Liver (tissue), 9 donors: ENCODE results near the gene ASPHD2. TPM values are rescaled to one million over a fixed set of nuclear protein-coding genes. Genes with fewer than 3 reads are reported as not detected.

Experiments
- DNase-seq: peaks from one replicate; pipeline ENCODE4 v3.0.0-alpha.2; 2017; ENCODE audit warnings: low spot score
- H3K27ac ChIP-seq, 2 donors: one replicate each; pipeline ENCODE4 v1.7.0; 2013; ENCODE audit warnings: inconsistent platforms in 2 of 2, low read length in 2 of 2, control low read depth in 1 of 2, low read depth in 1 of 2, mild to moderate bottlenecking in 1 of 2
- H3K27me3 ChIP-seq, 4 donors: one replicate each; pipeline versions ENCODE4 v1.6.1 to v1.7.0; 2013; ENCODE audit warnings: low read length in 3 of 4, inconsistent platforms in 1 of 4, mild to moderate bottlenecking in 1 of 4, moderate library complexity in 1 of 4; ENCODE audit not compliant: control insufficient read depth in 4 of 4, insufficient read depth in 4 of 4
- H3K36me3 ChIP-seq, 4 donors: one replicate each; pipeline versions ENCODE4 v1.6.1 to v1.7.0; 2013; ENCODE audit warnings: low read length in 3 of 4, mild to moderate bottlenecking in 3 of 4, low read depth in 1 of 4, moderate library complexity in 1 of 4; ENCODE audit not compliant: control insufficient read depth in 4 of 4, insufficient read depth in 3 of 4
- H3K4me1 ChIP-seq, 4 donors: one replicate each; pipeline versions ENCODE4 v1.6.1 to v1.7.0; 2013; ENCODE audit warnings: low read length in 3 of 4, mild to moderate bottlenecking in 3 of 4, moderate library complexity in 1 of 4; ENCODE audit not compliant: control insufficient read depth in 4 of 4, insufficient read depth in 4 of 4
- H3K4me3 ChIP-seq, 3 donors: one replicate each; pipeline versions ENCODE4 v1.6.1 to v1.7.0; 2013; ENCODE audit warnings: low read length in 3 of 3, control low read depth in 1 of 3, low read depth in 1 of 3, mild to moderate bottlenecking in 1 of 3
- H3K9ac ChIP-seq, 2 donors: one replicate each; pipeline ENCODE4 v1.7.0; 2013; ENCODE audit warnings: low read length in 2 of 2, mild to moderate bottlenecking in 2 of 2, moderate library complexity in 2 of 2, control low read depth in 1 of 2, low read depth in 1 of 2
- H3K9me3 ChIP-seq, 4 donors: one replicate each; pipeline versions ENCODE4 v1.6.1 to v1.7.0; 2013; ENCODE audit warnings: low read length in 3 of 4; ENCODE audit not compliant: control insufficient read depth in 4 of 4
- EGR1 ChIP-seq, 2 donors: IDR thresholded peaks; 2 replicates each; pipeline ENCODE4 v1.6.1; 2016 to 2018; ENCODE audit warnings: antibody characterized with exemption in 2 of 2, low read depth in 2 of 2
- FOXA1 ChIP-seq: IDR thresholded peaks from 2 replicates; pipeline ENCODE4 v1.6.1; 2016; ENCODE audit warnings: antibody characterized with exemption
- FOXA2 ChIP-seq: IDR thresholded peaks from 2 replicates; pipeline ENCODE4 v1.6.1; 2016; ENCODE audit warnings: antibody characterized with exemption
- GABPA ChIP-seq, 2 donors: IDR thresholded peaks in 1 of 2; conservative IDR thresholded peaks in 1 of 2; 2 replicates each; pipeline ENCODE4 v1.6.1; 2016; ENCODE audit warnings: antibody characterized with exemption in 2 of 2, mild to moderate bottlenecking in 1 of 2, moderate library complexity in 1 of 2
- HNF4A ChIP-seq, 2 donors: conservative IDR thresholded peaks; 2 replicates each; pipeline ENCODE4 v1.6.1; 2016; ENCODE audit warnings: antibody characterized with exemption in 2 of 2, mild to moderate bottlenecking in 2 of 2
- JUND ChIP-seq, 2 donors: IDR thresholded peaks; 2 replicates each; pipeline ENCODE4 v1.6.1; 2016; ENCODE audit warnings: antibody characterized with exemption in 2 of 2
- NR2F2 ChIP-seq: IDR thresholded peaks from 2 replicates; pipeline ENCODE4 v1.6.1; 2016; ENCODE audit warnings: antibody characterized with exemption
- RXRA ChIP-seq, 2 donors: IDR thresholded peaks; 2 replicates each; pipeline ENCODE4 v1.6.1; 2017 to 2018; ENCODE audit warnings: antibody characterized with exemption in 2 of 2, mild to moderate bottlenecking in 1 of 2
- SP1 ChIP-seq: IDR thresholded peaks from 2 replicates; pipeline ENCODE4 v1.6.1; 2018; ENCODE audit warnings: antibody characterized with exemption, mild to moderate bottlenecking
- TAF1 ChIP-seq: conservative IDR thresholded peaks from 2 replicates; pipeline ENCODE4 v1.6.1; 2016; ENCODE audit warnings: antibody characterized with exemption, mild to moderate bottlenecking
- YY1 ChIP-seq: IDR thresholded peaks from 2 replicates; pipeline ENCODE4 v1.6.1; 2016; ENCODE audit warnings: antibody characterized with exemption, mild to moderate bottlenecking
- WGBS: extraction: QIAGEN DNeasy Blood & Tissue Kit; methylation state at CpG from one replicate; pipeline ENCODE4 v1.1.7; 2013; 5-methylcytosine and 5-hydroxymethylcytosine counted together
- polyA plus RNA-seq, 2 donors: library from polyadenylated mRNA; stranded (reverse) in 1 of 2; unstranded in 1 of 2; fragments of 200-250 nt in 1 of 2; fragments of >200 nt in 1 of 2; fragmentation: Nextera tagmentation in 1 of 2; extraction: Ambion mirVana in 1 of 2; gene quantifications; one replicate each; pipeline versions ENCODE4 v1.2.1 to v1.2.3, GENCODE V29; 2013 to 2015
- total RNA-seq, 2 donors: library from RNA; depleted of rRNA; stranded (reverse); fragments of >200 nt; gene quantifications; one replicate each; pipeline ENCODE4 v1.2.3, GENCODE V29; 2014
- TF ChIP-seq, protein P1 (sequence below): IDR thresholded peaks from 2 replicates; pipeline ENCODE4 v1.6.1; 2016; ENCODE audit warnings: antibody characterized with exemption
- TF ChIP-seq, protein P2 (sequence below): IDR thresholded peaks from 2 replicates; pipeline ENCODE4 v1.6.1; 2016; ENCODE audit warnings: antibody characterized with exemption
- TF ChIP-seq, protein P3 (sequence below): fragments of 150-350 bp; IDR thresholded peaks from 2 replicates; pipeline ENCODE4 v1.5.1; 2017; ENCODE audit warnings: improper control_type of control experiment, low read depth, low read length; ENCODE audit not compliant: missing input control
- TF ChIP-seq, protein P4 (sequence below): IDR thresholded peaks from 2 replicates; pipeline ENCODE4 v1.6.1; 2016; ENCODE audit warnings: antibody characterized with exemption
- donor health status: healthy.
- donor health status: healthy.
- donor health status: healthy.
- donor health status: healthy.
- donor health status: healthy.

The ASPHD2 gene
- total and polyA plus RNA-seq, 4 donors: 0.12 to 0.47 (median 0.18) TPM

DNA sequence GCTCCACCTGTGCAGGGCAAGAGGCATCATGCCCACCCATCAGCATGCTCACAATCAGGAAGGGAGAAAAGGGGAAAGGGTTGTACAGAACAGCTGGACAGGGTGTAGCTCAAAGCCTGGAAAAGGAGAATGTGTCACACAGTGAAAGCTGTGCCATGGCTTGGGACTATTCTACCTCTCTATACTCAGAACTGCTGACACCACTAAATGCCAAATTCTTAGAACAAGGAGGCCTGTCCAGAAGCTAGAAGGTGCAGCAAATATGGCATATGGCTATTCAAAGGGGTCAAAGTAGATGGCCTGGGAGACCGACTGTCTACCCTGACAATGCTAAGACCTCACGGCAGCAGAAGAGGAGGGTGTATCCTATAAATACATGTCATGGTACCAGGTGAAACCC is 41.7 kb downstream of the ASPHD2 start:
- no peak overlapping the region for H3K4me3 ChIP-seq
- TF ChIP-seq NR2F2 (no peak), EGR1 (IDR thresholded peaks at IDR 0.05; ENCODE audit: low read depth in 2 of 2) (no peak), RXRA (IDR thresholded peaks at IDR 0.05) (no peak), HNF4A (conservative IDR thresholded peaks at IDR 0.05) (no peak), YY1 (no peak), TAF1 (no peak), SP1 (no peak), GABPA (IDR thresholded peaks at IDR 0.05 in 1 of 2, conservative IDR thresholded peaks at IDR 0.05 in 1 of 2) (no peak), JUND (IDR thresholded peaks at IDR 0.05) (no peak), FOXA1 (no peak)
- TF ChIP-seq, protein P1, sequence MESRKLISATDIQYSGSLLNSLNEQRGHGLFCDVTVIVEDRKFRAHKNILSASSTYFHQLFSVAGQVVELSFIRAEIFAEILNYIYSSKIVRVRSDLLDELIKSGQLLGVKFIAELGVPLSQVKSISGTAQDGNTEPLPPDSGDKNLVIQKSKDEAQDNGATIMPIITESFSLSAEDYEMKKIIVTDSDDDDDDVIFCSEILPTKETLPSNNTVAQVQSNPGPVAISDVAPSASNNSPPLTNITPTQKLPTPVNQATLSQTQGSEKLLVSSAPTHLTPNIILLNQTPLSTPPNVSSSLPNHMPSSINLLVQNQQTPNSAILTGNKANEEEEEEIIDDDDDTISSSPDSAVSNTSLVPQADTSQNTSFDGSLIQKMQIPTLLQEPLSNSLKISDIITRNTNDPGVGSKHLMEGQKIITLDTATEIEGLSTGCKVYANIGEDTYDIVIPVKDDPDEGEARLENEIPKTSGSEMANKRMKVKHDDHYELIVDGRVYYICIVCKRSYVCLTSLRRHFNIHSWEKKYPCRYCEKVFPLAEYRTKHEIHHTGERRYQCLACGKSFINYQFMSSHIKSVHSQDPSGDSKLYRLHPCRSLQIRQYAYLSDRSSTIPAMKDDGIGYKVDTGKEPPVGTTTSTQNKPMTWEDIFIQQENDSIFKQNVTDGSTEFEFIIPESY: no peak
- TF ChIP-seq, protein P2, sequence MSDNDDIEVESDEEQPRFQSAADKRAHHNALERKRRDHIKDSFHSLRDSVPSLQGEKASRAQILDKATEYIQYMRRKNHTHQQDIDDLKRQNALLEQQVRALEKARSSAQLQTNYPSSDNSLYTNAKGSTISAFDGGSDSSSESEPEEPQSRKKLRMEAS: no peak
- no peaks in the 10 kb centered on the region for H3K9me3 ChIP-seq
- no peaks in the 10 kb centered on the region for H3K27me3 ChIP-seq
- H3K4me1 ChIP-seq: no peaks in the 10 kb centered on the region
- H3K27ac ChIP-seq: no peak overlapping the region
- H3K9ac ChIP-seq: no peak overlapping the region
- DNase-seq: no peak
- H3K36me3 ChIP-seq: peaks cover 30 to 74% (median 64%) of the 10 kb centered on the region in 4 donors
- 95% methylated on average over 2 of the region's 2 CpGs for WGBS

DNA sequence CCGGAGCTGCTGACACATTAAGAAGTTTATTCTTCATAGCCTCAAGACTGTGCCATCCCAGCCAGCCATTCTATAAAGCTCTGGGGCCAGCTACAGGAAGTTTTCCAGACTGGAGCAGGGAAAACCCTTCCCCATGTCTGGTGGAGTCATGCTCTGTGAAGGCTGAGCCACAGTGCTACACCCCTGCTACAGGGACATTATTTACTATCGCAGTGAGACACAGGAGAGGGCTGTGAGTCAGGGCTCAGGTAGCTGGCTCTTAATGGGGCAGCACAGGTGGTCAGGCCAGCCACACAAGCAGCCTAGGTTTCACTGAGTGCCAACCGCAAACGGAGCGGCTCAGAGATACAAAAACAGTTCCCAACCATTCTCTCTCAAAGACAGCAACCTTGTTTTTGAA is 42.5 kb downstream of the ASPHD2 start:
- TF ChIP-seq TAF1: no peak
- no peak for TF ChIP-seq NR2F2
- TF ChIP-seq YY1: no peak
- TF ChIP-seq, protein P1: no peak
- no peak for TF ChIP-seq EGR1 (IDR thresholded peaks at IDR 0.05; ENCODE audit: low read depth in 2 of 2)
- TF ChIP-seq, protein P3, sequence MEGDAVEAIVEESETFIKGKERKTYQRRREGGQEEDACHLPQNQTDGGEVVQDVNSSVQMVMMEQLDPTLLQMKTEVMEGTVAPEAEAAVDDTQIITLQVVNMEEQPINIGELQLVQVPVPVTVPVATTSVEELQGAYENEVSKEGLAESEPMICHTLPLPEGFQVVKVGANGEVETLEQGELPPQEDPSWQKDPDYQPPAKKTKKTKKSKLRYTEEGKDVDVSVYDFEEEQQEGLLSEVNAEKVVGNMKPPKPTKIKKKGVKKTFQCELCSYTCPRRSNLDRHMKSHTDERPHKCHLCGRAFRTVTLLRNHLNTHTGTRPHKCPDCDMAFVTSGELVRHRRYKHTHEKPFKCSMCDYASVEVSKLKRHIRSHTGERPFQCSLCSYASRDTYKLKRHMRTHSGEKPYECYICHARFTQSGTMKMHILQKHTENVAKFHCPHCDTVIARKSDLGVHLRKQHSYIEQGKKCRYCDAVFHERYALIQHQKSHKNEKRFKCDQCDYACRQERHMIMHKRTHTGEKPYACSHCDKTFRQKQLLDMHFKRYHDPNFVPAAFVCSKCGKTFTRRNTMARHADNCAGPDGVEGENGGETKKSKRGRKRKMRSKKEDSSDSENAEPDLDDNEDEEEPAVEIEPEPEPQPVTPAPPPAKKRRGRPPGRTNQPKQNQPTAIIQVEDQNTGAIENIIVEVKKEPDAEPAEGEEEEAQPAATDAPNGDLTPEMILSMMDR: no peak
- no peak for TF ChIP-seq FOXA1
- no peak for TF ChIP-seq FOXA2
- TF ChIP-seq, protein P4, sequence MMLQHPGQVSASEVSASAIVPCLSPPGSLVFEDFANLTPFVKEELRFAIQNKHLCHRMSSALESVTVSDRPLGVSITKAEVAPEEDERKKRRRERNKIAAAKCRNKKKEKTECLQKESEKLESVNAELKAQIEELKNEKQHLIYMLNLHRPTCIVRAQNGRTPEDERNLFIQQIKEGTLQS: no peak
- no peak for TF ChIP-seq JUND (IDR thresholded peaks at IDR 0.05)
- TF ChIP-seq, protein P2: no peak
- DNase-seq: no peak
- Histone ChIP-seq H3K27ac (no peak overlapping the region), H3K36me3 (peaks cover 31 to 73% (median 58%) of the 10 kb centered on the region in 4 donors), H3K4me3 (no peak overlapping the region), H3K4me1 (no peaks in the 10 kb centered on the region), H3K9ac (no peak overlapping the region), H3K27me3 (no peaks in the 10 kb centered on the region), H3K9me3 (no peaks in the 10 kb centered on the region)
- 78% methylated on average over 5 of the region's 5 CpGs for WGBS
